HepG2 (cell line): ENCODE measurements around the gene LPCAT4. TPM values are rescaled to one million over a fixed set of nuclear protein-coding genes. Genes with fewer than 3 reads are reported as not detected.
A peak's percentile ranks its signal among the peaks of the same experiment; 100 is the strongest.

Experiments
- HOXD1 ChIP-seq: sonication (generic); formaldehyde crosslinking; IDR thresholded peaks from 2 replicates; pipeline ENCODE4 v1.5.0; 2020; ENCODE audit warnings: missing genetic modification reagents
- KAT8 ChIP-seq: IDR thresholded peaks from 2 replicates; pipeline ENCODE4 v1.6.1; 2016; ENCODE audit warnings: missing genetic modification reagents, missing compliant biosample characterization
- MIXL1 ChIP-seq: IDR thresholded peaks from 2 replicates; pipeline ENCODE4 v1.6.1; 2016
- PRDM15 ChIP-seq: sonication (generic); formaldehyde crosslinking; IDR thresholded peaks from 2 replicates; pipeline ENCODE4 v1.4.0; 2020; ENCODE audit warnings: missing genetic modification reagents
- ZIK1 ChIP-seq: sonication (generic); formaldehyde crosslinking; IDR thresholded peaks from 2 replicates; pipeline ENCODE4 v1.5.0; 2020; ENCODE audit warnings: mild to moderate bottlenecking, low read depth, missing genetic modification reagents, borderline replicate concordance
- ZNF12 ChIP-seq: sonication (generic); formaldehyde crosslinking; IDR thresholded peaks from 2 replicates; pipeline ENCODE4 v1.5.0; 2020; ENCODE audit warnings: missing genetic modification reagents
- ZNF260 ChIP-seq: sonication (generic); formaldehyde crosslinking; IDR thresholded peaks from 2 replicates; pipeline ENCODE4 v1.4.0; 2020; ENCODE audit warnings: missing genetic modification reagents, low read depth, mild to moderate bottlenecking, borderline replicate concordance
- ZNF383 ChIP-seq: sonication (generic); formaldehyde crosslinking; IDR thresholded peaks from 2 replicates; pipeline ENCODE4 v1.4.0; 2020; ENCODE audit warnings: missing genetic modification reagents, mild to moderate bottlenecking, borderline replicate concordance
- ZNF552 ChIP-seq: sonication (generic); formaldehyde crosslinking; IDR thresholded peaks from 2 replicates; pipeline ENCODE4 v1.9.0; 2022; ENCODE audit warnings: missing genetic modification reagents, mild to moderate bottlenecking, borderline replicate concordance
- ZNF556 ChIP-seq: sonication (generic); formaldehyde crosslinking; IDR thresholded peaks from 2 replicates; pipeline ENCODE4 v1.4.0; 2020; ENCODE audit warnings: mild to moderate bottlenecking, missing genetic modification reagents, borderline replicate concordance
- polyA plus RNA-seq, 8 experiments: library from polyadenylated mRNA; depleted of rRNA in 3 of 8; stranded (reverse) in 7 of 8; unstranded in 1 of 8; fragments of >200 nt; fragmentation: Illumina TruSeq in 4 of 8; extraction: Trizol in 4 of 8; gene quantifications; 2 replicates each; pipeline versions ENCODE4 v1.2.1 to v1.2.3, GENCODE V29; 2011 to 2016; ENCODE audit warnings: low read depth in 4 of 8, missing spikeins in 1 of 8, mixed read lengths in 1 of 8; ENCODE audit not compliant: insufficient read depth in 1 of 8
- total RNA-seq, 5 experiments: library from RNA; depleted of rRNA; stranded (reverse); fragments of >200 nt; fragmentation: Illumina TruSeq; extraction: Trizol; gene quantifications; 2 replicates each; pipeline ENCODE4 v1.2.3, GENCODE V29; 2016; ENCODE audit warnings: low read depth in 1 of 5
- TF ChIP-seq, protein P1 (sequence below): sonication (generic); formaldehyde crosslinking; IDR thresholded peaks from 2 replicates; pipeline ENCODE4 v1.5.0; 2020; ENCODE audit warnings: mild to moderate bottlenecking, missing genetic modification reagents, borderline replicate concordance
- TF ChIP-seq, protein P2 (sequence below): IDR thresholded peaks from 2 replicates; pipeline ENCODE4 v1.6.1; 2016; ENCODE audit warnings: missing compliant biosample characterization, missing genetic modification reagents, borderline replicate concordance
- TF ChIP-seq, protein P3 (sequence below): sonication (generic); formaldehyde crosslinking; conservative IDR thresholded peaks from 2 replicates; pipeline ENCODE4 v1.8.0; 2022; ENCODE audit warnings: mild to moderate bottlenecking, moderate library complexity, missing genetic modification reagents
- TF ChIP-seq, protein P4 (sequence below): sonication (generic); formaldehyde crosslinking; IDR thresholded peaks from 2 replicates; pipeline ENCODE4 v1.4.0; 2020; ENCODE audit warnings: missing genetic modification reagents, borderline replicate concordance

LPCAT4 gene
- total and polyA plus RNA-seq, 2 of the 13 experiments (the other 11 are each of a cell fraction or from before 2014, with no cell fraction given), result 8.1 to 57.1 TPM

- TF ChIP-seq, protein P1, sequence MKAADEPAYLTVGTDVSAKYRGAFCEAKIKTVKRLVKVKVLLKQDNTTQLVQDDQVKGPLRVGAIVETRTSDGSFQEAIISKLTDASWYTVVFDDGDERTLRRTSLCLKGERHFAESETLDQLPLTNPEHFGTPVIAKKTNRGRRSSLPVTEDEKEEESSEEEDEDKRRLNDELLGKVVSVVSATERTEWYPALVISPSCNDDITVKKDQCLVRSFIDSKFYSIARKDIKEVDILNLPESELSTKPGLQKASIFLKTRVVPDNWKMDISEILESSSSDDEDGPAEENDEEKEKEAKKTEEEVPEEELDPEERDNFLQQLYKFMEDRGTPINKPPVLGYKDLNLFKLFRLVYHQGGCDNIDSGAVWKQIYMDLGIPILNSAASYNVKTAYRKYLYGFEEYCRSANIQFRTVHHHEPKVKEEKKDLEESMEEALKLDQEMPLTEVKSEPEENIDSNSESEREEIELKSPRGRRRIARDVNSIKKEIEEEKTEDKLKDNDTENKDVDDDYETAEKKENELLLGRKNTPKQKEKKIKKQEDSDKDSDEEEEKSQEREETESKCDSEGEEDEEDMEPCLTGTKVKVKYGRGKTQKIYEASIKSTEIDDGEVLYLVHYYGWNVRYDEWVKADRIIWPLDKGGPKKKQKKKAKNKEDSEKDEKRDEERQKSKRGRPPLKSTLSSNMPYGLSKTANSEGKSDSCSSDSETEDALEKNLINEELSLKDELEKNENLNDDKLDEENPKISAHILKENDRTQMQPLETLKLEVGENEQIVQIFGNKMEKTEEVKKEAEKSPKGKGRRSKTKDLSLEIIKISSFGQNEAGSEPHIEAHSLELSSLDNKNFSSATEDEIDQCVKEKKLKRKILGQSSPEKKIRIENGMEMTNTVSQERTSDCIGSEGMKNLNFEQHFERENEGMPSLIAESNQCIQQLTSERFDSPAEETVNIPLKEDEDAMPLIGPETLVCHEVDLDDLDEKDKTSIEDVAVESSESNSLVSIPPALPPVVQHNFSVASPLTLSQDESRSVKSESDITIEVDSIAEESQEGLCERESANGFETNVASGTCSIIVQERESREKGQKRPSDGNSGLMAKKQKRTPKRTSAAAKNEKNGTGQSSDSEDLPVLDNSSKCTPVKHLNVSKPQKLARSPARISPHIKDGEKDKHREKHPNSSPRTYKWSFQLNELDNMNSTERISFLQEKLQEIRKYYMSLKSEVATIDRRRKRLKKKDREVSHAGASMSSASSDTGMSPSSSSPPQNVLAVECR (CRISPR knock-in tag), result peak; percentile 45; the same call in 1 of the 2 replicates
- no peak for TF ChIP-seq HOXD1
- TF ChIP-seq, protein P2, sequence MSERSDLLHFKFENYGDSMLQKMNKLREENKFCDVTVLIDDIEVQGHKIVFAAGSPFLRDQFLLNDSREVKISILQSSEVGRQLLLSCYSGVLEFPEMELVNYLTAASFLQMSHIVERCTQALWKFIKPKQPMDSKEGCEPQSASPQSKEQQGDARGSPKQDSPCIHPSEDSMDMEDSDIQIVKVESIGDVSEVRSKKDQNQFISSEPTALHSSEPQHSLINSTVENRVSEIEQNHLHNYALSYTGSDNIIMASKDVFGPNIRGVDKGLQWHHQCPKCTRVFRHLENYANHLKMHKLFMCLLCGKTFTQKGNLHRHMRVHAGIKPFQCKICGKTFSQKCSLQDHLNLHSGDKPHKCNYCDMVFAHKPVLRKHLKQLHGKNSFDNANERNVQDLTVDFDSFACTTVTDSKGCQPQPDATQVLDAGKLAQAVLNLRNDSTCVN (CRISPR knock-in tag), result no peak
- TF ChIP-seq ZNF260, result no peak
- TF ChIP-seq ZIK1 (CRISPR knock-in tag), result no peak
- TF ChIP-seq ZNF556 (CRISPR knock-in tag), result no peak
- TF ChIP-seq ZNF383 (CRISPR knock-in tag), result no peak
- no peak for TF ChIP-seq ZNF12 (CRISPR knock-in tag)
- peak; percentile 35; the same call in 1 of the 2 replicates for TF ChIP-seq KAT8 (CRISPR knock-in tag)
- no peak for TF ChIP-seq ZNF552
- peak; percentile 89 for TF ChIP-seq PRDM15 (CRISPR knock-in tag)
- TF ChIP-seq, protein P3, sequence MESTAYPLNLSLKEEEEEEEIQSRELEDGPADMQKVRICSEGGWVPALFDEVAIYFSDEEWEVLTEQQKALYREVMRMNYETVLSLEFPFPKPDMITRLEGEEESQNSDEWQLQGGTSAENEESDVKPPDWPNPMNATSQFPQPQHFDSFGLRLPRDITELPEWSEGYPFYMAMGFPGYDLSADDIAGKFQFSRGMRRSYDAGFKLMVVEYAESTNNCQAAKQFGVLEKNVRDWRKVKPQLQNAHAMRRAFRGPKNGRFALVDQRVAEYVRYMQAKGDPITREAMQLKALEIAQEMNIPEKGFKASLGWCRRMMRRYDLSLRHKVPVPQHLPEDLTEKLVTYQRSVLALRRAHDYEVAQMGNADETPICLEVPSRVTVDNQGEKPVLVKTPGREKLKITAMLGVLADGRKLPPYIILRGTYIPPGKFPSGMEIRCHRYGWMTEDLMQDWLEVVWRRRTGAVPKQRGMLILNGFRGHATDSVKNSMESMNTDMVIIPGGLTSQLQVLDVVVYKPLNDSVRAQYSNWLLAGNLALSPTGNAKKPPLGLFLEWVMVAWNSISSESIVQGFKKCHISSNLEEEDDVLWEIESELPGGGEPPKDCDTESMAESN (CRISPR knock-in tag), result no peak
- TF ChIP-seq, protein P4, sequence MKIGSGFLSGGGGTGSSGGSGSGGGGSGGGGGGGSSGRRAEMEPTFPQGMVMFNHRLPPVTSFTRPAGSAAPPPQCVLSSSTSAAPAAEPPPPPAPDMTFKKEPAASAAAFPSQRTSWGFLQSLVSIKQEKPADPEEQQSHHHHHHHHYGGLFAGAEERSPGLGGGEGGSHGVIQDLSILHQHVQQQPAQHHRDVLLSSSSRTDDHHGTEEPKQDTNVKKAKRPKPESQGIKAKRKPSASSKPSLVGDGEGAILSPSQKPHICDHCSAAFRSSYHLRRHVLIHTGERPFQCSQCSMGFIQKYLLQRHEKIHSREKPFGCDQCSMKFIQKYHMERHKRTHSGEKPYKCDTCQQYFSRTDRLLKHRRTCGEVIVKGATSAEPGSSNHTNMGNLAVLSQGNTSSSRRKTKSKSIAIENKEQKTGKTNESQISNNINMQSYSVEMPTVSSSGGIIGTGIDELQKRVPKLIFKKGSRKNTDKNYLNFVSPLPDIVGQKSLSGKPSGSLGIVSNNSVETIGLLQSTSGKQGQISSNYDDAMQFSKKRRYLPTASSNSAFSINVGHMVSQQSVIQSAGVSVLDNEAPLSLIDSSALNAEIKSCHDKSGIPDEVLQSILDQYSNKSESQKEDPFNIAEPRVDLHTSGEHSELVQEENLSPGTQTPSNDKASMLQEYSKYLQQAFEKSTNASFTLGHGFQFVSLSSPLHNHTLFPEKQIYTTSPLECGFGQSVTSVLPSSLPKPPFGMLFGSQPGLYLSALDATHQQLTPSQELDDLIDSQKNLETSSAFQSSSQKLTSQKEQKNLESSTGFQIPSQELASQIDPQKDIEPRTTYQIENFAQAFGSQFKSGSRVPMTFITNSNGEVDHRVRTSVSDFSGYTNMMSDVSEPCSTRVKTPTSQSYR (CRISPR knock-in tag), result no peak
- TF ChIP-seq MIXL1 (CRISPR knock-in tag), result no peak
These were observed 48.5 kb downstream of the LPCAT4 start (continued) for GRCh38 chr15:34318277-34319079.
